ENCODE data around the gene IFI27L2.
A peak's percentile ranks its signal among the peaks of the same experiment; 100 is the strongest.

Gene IFI27L2

GRCh38 chr14:94174604-94175010 lies 45.2 kb upstream of the IFI27L2 start:
- H3K27me3 ChIP-seq (replicated peaks; ENCODE audit: control insufficient read depth, insufficient read depth, low read length), result no peaks in the 10 kb centered on the region; the same call in none of the 2 replicates
- no peak for TF ChIP-seq CTCF (IDR thresholded peaks at IDR 0.05; ENCODE audit: insufficient read depth, low read length, poor library complexity, severe bottlenecking)
- DNase-seq (ENCODE audit: extremely low read depth, insufficient read length), result no peak
- H3K36me3 ChIP-seq (ENCODE audit: control insufficient read depth, insufficient read depth, low read length), result no peaks in the 10 kb centered on the region
- H3K4me3 ChIP-seq (replicated peaks; ENCODE audit: low read depth, low read length), result peak overlapping the region; percentile 54

- Histone ChIP-seq H3K4me3 (replicated peaks; ENCODE audit: low read depth, low read length) (peak within 1 kb of the TSS; percentile 54), H3K27me3 (replicated peaks; ENCODE audit: control insufficient read depth, insufficient read depth, low read length) (no peaks in the 10 kb centered on the region; the same call in none of the 2 replicates), H3K36me3 (ENCODE audit: control insufficient read depth, insufficient read depth, low read length) (no peaks in the 10 kb centered on the region)
- no peak for TF ChIP-seq CTCF (IDR thresholded peaks at IDR 0.05; ENCODE audit: insufficient read depth, low read length, poor library complexity, severe bottlenecking)
- DNase-seq (ENCODE audit: extremely low read depth, insufficient read length), result peak; percentile 84
Observed at GRCh38 chr14:94173885-94174603, 44.6 kb upstream of the IFI27L2 start, which contains the start of gene PPP4R4. PPP4R4 (plus strand) TSS chr14:94174322; CDS start chr14:94174466, 144 bp downstream.

GRCh38 chr14:94173471-94173884 lies 44.1 kb upstream of the IFI27L2 start:
- H3K36me3 ChIP-seq (ENCODE audit: control insufficient read depth, insufficient read depth, low read length), result no peaks in the 10 kb centered on the region
- no peak for TF ChIP-seq CTCF (IDR thresholded peaks at IDR 0.05; ENCODE audit: insufficient read depth, low read length, poor library complexity, severe bottlenecking)
- H3K27me3 ChIP-seq (replicated peaks; ENCODE audit: control insufficient read depth, insufficient read depth, low read length), result no peaks in the 10 kb centered on the region; the same call in none of the 2 replicates
- peak overlapping the region; percentile 53 for H3K4me3 ChIP-seq (replicated peaks; ENCODE audit: low read depth, low read length)
- peak; percentile 22 for DNase-seq (ENCODE audit: extremely low read depth, insufficient read length)

GRCh38 chr14:94172545-94172944 lies 43.1 kb upstream of the IFI27L2 start:
- no peak overlapping the region for H3K4me3 ChIP-seq (replicated peaks; ENCODE audit: low read depth, low read length)
- DNase-seq (ENCODE audit: extremely low read depth, insufficient read length), result no peak
- no peak for TF ChIP-seq CTCF (IDR thresholded peaks at IDR 0.05; ENCODE audit: insufficient read depth, low read length, poor library complexity, severe bottlenecking)
- H3K36me3 ChIP-seq (ENCODE audit: control insufficient read depth, insufficient read depth, low read length), result no peaks in the 10 kb centered on the region
- no peaks in the 10 kb centered on the region; the same call in none of the 2 replicates for H3K27me3 ChIP-seq (replicated peaks; ENCODE audit: control insufficient read depth, insufficient read depth, low read length)

- TF ChIP-seq CTCF (IDR thresholded peaks at IDR 0.05; ENCODE audit: insufficient read depth, low read length, poor library complexity, severe bottlenecking), result no peak
- no peak overlapping the region for H3K4me3 ChIP-seq (replicated peaks; ENCODE audit: low read depth, low read length)
- no peaks in the 10 kb centered on the region; the same call in none of the 2 replicates for H3K27me3 ChIP-seq (replicated peaks; ENCODE audit: control insufficient read depth, insufficient read depth, low read length)
- no peak for DNase-seq (ENCODE audit: extremely low read depth, insufficient read length)
- no peaks in the 10 kb centered on the region for H3K36me3 ChIP-seq (ENCODE audit: control insufficient read depth, insufficient read depth, low read length)
Observed at GRCh38 chr14:94171208-94171607, 41.8 kb upstream of the IFI27L2 start.

All from GM06990 (cell line).